Thoracic aorta (tissue), 2 donors: Measurements from ENCODE around the gene CMTM8. TPM values are rescaled to one million over a fixed set of nuclear protein-coding genes. Genes with fewer than 3 reads are reported as not detected.

Experiments
- ATAC-seq: fragments of 150-250 bp; one replicate; pipeline ENCODE4 v1.8.0; 2017; ENCODE audit warnings: low read depth; ENCODE audit not compliant: insufficient number of reproducible peaks, low FRiP score
- DNase-seq: peaks from one replicate; pipeline ENCODE4 v3.0.0-alpha.2; 2020; ENCODE audit warnings: low spot score
- H3K27ac ChIP-seq, 2 donors: fragments of 200-600 bp; sonication (generic); 1 replicate in 1 of 2; 2 replicates in 1 of 2; pipeline ENCODE4 v1.5.1; 2016; ENCODE audit warnings: mild to moderate bottlenecking in 2 of 2, moderate library complexity in 2 of 2
- H3K27me3 ChIP-seq: fragments of 200-600 bp; sonication (generic); replicated peaks from 2 replicates; pipeline ENCODE4 v1.6.0; 2016; ENCODE audit warnings: mild to moderate bottlenecking; ENCODE audit not compliant: insufficient read depth
- H3K36me3 ChIP-seq: fragments of 200-600 bp; sonication (generic); one replicate; pipeline ENCODE4 v1.5.1; 2016
- H3K4me1 ChIP-seq, 2 donors: fragments of 200-600 bp; sonication (generic); 1 replicate in 1 of 2; 2 replicates in 1 of 2; pipeline versions ENCODE4 v1.5.1 to v1.6.0; 2016; ENCODE audit warnings: low read depth in 2 of 2, mild to moderate bottlenecking in 1 of 2; ENCODE audit not compliant: control insufficient read depth in 1 of 2
- H3K4me3 ChIP-seq: fragments of 200-600 bp; sonication (generic); 2 replicates; pipeline ENCODE4 v1.5.1; 2016; ENCODE audit warnings: mild to moderate bottlenecking
- H3K9me3 ChIP-seq: fragments of 200-600 bp; sonication (generic); 2 replicates; pipeline ENCODE4 v1.5.1; 2016
- total RNA-seq, 2 donors: library from RNA; depleted of rRNA; stranded (reverse); fragments of >200 nt; gene quantifications; one replicate each; pipeline versions ENCODE4 v1.1.0 to v1.2.3, GENCODE V29; 2016
- TF ChIP-seq, protein P1 (sequence below): fragments of 200-600 bp; sonication (generic); IDR thresholded peaks from one replicate; pipeline ENCODE4 v1.5.1; 2019; ENCODE audit warnings: antibody characterized with exemption

Gene CMTM8
- total RNA-seq, 2 donors from 2014 or later = 2.8 TPM; not detected in 1

DNA sequence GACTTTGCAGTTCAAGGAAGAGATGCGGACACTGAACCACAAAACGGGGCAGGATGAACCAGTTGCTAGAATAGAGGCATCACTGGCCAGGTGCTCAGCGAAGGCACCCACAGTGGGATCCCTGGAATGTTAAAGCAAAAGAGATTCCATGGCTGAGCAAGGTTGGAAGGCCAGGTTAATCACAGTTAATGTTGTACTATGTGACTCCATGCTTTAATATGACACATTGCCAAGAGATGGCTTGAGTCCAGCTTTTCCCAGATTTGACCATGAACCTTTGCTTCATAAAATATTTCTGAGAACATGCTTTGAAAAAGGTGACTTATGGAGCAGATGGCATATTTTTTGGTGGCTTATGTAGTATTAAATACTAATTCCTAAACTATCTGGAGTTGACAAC lies 77.0 kb downstream of the CMTM8 start:
- Histone ChIP-seq H3K4me3 (no peak overlapping the region), H3K27me3 (no peaks in the 10 kb centered on the region), H3K27ac (no peak overlapping the region), H3K4me1 (no peaks in the 10 kb centered on the region), H3K36me3 (no peaks in the 10 kb centered on the region), H3K9me3 (no peaks in the 10 kb centered on the region)
- TF ChIP-seq, protein P1, sequence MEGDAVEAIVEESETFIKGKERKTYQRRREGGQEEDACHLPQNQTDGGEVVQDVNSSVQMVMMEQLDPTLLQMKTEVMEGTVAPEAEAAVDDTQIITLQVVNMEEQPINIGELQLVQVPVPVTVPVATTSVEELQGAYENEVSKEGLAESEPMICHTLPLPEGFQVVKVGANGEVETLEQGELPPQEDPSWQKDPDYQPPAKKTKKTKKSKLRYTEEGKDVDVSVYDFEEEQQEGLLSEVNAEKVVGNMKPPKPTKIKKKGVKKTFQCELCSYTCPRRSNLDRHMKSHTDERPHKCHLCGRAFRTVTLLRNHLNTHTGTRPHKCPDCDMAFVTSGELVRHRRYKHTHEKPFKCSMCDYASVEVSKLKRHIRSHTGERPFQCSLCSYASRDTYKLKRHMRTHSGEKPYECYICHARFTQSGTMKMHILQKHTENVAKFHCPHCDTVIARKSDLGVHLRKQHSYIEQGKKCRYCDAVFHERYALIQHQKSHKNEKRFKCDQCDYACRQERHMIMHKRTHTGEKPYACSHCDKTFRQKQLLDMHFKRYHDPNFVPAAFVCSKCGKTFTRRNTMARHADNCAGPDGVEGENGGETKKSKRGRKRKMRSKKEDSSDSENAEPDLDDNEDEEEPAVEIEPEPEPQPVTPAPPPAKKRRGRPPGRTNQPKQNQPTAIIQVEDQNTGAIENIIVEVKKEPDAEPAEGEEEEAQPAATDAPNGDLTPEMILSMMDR = no peak
- DNase-seq (no peak), ATAC-seq (no peak)

DNA sequence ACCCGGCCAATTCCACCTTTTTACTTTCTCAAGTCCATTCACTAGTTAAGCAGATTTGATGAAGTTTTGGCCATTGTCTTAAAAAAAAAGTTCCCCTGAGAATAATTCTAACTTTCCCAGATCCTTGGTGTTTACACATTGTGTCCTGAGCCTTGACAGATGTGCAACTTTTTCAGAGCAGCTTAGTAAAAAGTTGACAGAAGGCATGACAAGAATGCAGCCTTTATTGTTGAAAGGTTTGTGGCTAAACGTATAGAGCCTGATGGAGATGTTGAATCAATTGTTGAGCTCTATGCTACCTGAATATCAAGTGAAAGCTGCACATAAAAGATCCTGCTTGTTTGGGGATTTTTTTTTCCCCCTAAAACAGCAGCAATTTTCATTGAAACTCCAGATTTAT lies 77.8 kb downstream of the CMTM8 start:
- TF ChIP-seq, protein P1 = no peak
- Histone ChIP-seq H3K27ac (no peak overlapping the region), H3K36me3 (no peaks in the 10 kb centered on the region), H3K4me3 (no peak overlapping the region), H3K9me3 (no peaks in the 10 kb centered on the region), H3K27me3 (no peaks in the 10 kb centered on the region), H3K4me1 (no peaks in the 10 kb centered on the region)
- DNase-seq = no peak
- ATAC-seq = no peak

DNA sequence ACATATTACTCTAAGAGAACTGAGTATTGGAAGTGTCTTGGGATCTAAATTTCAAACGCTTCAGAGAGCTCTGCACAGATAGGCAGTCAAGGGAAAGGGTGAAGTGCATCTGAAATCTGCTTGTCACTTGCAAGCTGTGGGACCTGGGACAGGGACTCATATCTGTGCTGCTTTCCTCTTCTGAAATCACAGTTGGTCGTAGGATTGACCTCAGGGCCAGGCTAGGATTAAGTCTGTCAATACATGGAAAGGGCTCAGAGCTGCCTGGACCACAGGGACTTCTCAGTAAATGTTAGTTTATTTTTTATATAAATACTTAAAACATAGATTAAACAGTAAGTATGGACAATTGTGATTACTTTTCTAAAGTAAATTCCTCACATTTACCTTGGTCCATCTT lies 78.5 kb downstream of the CMTM8 start:
- H3K4me3 ChIP-seq = no peak overlapping the region
- no peak for ATAC-seq
- H3K27me3 ChIP-seq = no peaks in the 10 kb centered on the region
- no peak overlapping the region for H3K27ac ChIP-seq
- no peaks in the 10 kb centered on the region for H3K4me1 ChIP-seq
- H3K9me3 ChIP-seq = no peaks in the 10 kb centered on the region
- DNase-seq = no peak
- TF ChIP-seq, protein P1 = no peak
- no peaks in the 10 kb centered on the region for H3K36me3 ChIP-seq

DNA sequence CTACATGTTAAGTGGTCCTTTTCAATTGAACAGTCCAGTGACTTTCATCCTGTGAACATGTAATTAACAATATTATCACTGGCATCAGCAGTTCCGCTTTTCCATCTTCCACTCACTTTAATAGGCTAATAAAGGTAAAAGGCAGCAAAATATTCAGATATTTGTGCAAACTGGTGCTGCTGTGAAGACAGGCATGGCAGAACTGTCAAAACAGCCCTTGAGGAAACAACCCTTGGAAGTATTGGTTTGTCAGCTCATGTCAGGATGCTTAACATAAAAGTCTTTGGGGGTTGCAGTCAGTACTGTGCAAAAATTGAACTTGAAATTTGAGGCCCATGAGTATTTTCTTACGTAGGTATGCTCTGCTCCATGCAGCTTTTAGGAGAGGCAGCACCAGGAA lies 81.1 kb downstream of the CMTM8 start:
- TF ChIP-seq, protein P1 = no peak
- Histone ChIP-seq H3K9me3 (no peaks in the 10 kb centered on the region), H3K27me3 (no peaks in the 10 kb centered on the region), H3K36me3 (no peaks in the 10 kb centered on the region), H3K4me1 (no peaks in the 10 kb centered on the region), H3K4me3 (no peak overlapping the region), H3K27ac (no peak overlapping the region)
- no peak for DNase-seq
- ATAC-seq = no peak

DNA sequence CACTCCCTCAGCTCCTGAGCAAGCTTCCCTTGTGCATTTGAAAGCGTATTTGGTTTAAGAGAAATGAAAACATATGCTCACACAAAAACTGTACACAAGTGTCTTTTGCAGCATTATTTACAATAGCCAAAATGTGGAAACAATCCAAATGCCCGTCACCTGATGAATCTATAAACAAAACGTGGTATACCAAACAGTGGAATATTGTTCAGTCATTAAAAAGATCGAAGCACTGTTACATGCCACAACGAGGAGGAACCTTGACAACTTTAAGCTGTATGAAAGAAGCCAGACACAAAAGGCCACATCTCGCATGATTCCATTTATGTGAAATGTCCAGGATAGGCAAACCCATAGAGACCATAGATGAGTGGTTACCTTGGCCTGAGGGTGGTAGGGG lies 81.6 kb downstream of the CMTM8 start:
- no peaks in the 10 kb centered on the region for H3K36me3 ChIP-seq
- no peak for DNase-seq
- H3K4me3 ChIP-seq = no peak overlapping the region
- H3K9me3 ChIP-seq = no peaks in the 10 kb centered on the region
- H3K27ac ChIP-seq = no peak overlapping the region
- TF ChIP-seq, protein P1 = no peak
- no peak for ATAC-seq
- no peaks in the 10 kb centered on the region for H3K27me3 ChIP-seq
- no peaks in the 10 kb centered on the region for H3K4me1 ChIP-seq
